GM19193 (cell line): ENCODE results near the gene EGF.

Source experiments
- POLR2A ChIP-seq: IDR thresholded peaks from 4 replicates; pipeline ENCODE4 v1.6.1; 2011; ENCODE audit not compliant: insufficient read depth, insufficient read length; ENCODE audit errors: extremely low read depth

Gene EGF

DNA sequence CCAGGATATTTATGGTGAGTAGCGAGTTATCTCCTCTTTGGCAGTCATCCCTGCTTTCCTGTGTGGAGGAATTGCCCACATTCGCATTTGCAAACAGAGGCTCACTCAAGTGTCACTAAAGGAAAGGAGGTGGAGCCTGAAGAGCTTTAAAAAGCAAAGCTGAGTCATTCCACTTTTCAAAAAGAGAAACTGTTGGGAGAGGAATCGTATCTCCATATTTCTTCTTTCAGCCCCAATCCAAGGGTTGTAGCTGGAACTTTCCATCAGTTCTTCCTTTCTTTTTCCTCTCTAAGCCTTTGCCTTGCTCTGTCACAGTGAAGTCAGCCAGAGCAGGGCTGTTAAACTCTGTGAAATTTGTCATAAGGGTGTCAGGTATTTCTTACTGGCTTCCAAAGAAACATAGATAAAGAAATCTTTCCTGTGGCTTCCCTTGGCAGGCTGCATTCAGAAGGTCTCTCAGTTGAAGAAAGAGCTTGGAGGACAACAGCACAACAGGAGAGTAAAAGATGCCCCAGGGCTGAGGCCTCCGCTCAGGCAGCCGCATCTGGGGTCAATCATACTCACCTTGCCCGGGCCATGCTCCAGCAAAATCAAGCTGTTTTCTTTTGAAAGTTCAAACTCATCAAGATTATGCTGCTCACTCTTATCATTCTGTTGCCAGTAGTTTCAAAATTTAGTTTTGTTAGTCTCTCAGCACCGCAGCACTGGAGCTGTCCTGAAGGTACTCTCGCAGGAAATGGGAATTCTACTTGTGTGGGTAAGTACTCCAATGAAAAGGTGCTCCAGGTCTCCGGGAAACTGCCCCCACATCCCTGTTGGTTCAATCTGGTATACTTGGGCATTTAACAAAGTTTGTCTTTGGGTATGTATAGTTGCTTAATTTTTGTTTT, at the start of gene EGF:
TSS of gene EGF (plus strand) at position 178 of the 890 bp plus-strand sequence. CDS start at position 631, 453 bp downstream.
- TF ChIP-seq POLR2A: no peak

- TF ChIP-seq POLR2A: no peak
Measured at GRCh38 chr4:109864134-109864533, 48.5 kb upstream of the EGF start.

DNA sequence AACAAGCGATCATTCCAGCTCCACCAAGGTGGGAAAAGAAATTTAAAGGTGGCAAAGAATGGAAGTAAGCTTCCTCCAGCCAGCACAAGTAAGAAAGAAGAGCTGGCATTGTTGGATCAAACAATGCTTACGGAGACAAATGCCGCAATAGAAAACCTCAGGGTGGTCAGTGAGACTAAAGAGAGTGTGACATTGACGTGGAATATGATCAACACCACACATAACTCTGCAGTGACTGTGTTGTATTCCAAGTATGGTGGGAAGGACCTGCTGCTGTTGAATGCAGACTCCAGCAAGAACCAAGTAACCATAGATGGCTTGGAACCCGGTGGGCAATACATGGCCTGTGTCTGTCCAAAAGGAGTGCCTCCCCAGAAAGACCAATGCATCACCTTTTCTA, 42.6 kb upstream of the EGF start:
- TF ChIP-seq POLR2A: no peak

DNA sequence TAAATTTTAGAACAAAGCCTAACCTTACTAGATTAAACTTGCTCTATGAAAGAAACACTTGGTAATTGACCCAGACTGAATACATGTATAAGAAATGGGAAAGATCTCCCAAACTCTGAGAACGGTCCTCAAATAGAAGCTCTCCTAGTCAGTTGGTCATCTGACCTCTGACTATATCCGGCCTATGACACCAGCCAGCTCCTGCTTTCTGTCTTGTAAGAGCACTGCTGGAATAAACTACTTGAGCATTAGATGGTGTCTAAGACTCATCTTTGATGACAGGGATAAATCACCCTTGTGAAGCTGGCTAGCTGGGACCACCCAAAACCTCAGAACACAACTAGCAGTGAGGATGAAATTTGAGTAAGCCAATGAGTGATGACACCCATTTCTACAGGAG, 40.6 kb upstream of the EGF start:
- no peak for TF ChIP-seq POLR2A

DNA sequence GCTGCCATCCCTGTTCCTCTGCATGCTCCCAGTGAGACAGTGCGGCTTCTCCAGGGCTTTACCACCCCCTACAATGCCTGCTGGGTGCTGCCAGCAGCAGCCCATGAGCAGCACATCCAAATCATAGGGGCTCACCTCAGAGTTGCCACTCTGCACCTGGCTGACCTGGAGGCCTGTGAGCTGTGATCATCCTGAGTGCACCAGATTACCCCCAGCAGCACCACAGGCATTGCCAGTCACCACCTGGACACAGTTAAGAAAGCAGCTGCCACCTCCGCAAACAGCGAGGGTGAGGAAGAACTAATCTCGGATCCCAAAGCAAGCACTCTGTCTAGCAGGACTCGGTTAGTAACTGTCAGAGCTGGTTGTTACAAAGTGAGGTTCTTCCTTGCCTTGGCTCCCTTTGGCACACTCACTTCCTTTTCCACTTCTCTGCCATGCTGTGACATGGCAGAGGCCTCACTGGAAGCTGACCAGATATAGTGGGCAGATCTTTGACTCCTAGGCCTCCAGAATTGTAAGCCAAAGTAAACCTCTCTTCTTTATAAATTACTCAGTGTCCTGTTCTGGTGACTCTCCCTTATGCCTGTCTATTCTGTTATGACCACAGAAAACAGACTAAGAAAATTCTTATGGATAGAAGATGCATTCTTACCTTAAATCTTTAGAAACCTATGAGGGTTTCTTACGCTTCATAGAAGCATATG, 39.6 kb upstream of the EGF start:
- no peak for TF ChIP-seq POLR2A

- no peak for TF ChIP-seq POLR2A
Measured at GRCh38 chr4:109873791-109874514, 38.7 kb upstream of the EGF start.

GRCh38 chr4:109875106-109875505, 37.6 kb upstream of the EGF start:
- no peak for TF ChIP-seq POLR2A

GRCh38 chr4:109876634-109877265, 35.9 kb upstream of the EGF start:
- no peak for TF ChIP-seq POLR2A

GRCh38 chr4:109877400-109877799, 35.3 kb upstream of the EGF start:
- TF ChIP-seq POLR2A: no peak

DNA sequence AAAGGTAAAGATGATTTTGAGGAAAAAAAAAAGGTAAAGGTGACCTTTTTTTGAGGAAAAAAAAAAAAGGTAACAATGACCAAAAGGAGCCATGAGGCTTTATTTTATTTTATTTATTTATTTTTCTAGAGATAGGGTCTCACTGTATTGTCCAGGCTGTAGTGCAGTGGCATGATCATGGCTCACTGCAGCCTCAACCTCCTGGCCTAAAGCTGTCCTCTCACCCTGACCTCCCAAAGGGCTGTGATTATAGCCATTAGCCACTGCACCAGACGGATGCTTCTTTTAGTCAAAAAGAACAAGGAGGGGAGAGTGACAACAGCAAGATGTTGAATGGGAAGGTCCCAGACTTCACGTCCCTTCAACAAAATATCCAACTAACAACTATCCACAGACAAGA, 34.3 kb upstream of the EGF start:
- TF ChIP-seq POLR2A: no peak

DNA sequence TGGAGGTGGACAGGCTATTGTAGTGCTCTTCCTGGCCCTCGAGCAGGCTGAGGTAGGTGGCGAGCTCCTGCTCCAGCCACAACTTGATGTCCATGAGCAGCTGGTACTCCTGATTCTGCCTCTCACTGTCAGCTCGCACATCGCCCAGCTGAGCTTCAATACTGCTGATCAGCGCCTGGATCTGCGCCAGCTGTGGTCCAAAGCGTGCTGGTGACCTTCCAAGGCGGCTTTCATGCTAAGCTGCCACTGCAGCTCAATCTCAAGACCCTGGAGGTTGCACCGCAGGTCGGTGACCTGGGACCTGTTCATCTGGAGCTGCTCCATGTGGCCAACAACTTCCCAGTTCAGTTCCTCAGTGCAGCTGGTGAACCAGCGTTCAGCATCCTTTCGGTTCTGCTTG, 33.6 kb upstream of the EGF start:
- no peak for TF ChIP-seq POLR2A

GRCh38 chr4:109879636-109880314, 32.9 kb upstream of the EGF start:
- no peak for TF ChIP-seq POLR2A

GRCh38 chr4:109886303-109886702, 26.4 kb upstream of the EGF start:
- no peak for TF ChIP-seq POLR2A

- TF ChIP-seq POLR2A: no peak
Measured at GRCh38 chr4:109887071-109887470, 25.6 kb upstream of the EGF start.

GRCh38 chr4:109890076-109890475, 22.6 kb upstream of the EGF start:
- TF ChIP-seq POLR2A: no peak

GRCh38 chr4:109902559-109903251, 10.0 kb upstream of the EGF start:
- TF ChIP-seq POLR2A: no peak
